HuH-7 (cell line): ENCODE measurements around the gene HSD17B2.
"Not testable (repeated sequence)": the region's sequence is repeated elsewhere in the genome, so short reads cannot be mapped to it uniquely, and the experiment has no call there.

Experiments used
- DNase-seq: peaks from one replicate; pipeline ENCODE4 v3.0.0; 2011; ENCODE audit warnings: low spot score

HSD17B2 gene

DNA sequence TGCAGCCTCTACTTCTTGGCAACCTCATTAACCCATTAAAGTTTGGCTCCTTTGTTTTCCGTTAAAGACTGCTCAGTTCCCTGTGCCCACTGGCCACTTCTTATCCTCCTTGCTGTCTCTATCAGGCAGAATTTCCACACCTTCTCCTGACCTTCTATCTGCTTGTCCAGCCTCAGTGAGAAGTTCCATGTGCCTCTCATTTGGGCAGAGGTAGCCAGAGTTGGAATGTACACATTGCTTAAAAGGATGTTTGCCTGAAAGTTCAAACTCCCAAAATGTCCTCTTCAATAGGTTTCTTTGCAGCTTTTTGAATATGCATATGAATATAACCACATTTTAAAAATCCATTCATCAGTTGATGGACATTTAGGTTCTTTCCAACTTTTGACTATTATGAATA lies 47.0 kb downstream of the HSD17B2 start:
- no peak for DNase-seq

DNA sequence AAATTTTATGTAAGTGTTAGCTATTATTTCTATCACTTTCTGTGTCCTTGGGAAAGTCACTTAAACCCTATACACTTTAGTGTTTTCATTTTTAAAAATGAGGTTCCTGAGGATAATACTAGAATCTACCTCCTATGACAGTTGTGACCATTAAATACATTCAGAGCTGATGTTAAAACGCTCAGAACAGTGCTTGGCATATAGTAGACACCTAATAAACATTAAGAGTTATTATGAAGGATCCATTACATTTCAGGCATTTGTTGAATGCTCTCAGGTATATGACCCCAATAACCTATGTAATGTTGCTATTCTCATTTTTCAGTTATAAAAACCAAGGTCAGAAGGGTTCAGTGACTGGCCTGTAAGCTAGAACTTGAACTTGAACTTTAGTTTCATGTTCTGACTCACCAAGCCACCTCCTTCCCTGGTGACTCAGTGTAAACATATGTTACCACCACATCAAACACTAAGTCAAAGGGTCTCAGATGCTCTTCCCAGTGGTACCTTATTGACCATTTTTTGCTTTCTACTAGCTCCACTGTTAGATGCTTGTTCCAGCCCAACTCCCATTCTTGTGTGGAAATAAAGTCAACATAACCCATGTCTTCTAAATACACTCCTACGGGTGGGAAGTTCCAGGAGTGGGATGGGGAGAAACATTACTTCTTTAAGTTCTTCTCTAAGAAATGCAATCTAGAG lies 47.6 kb downstream of the HSD17B2 start:
- DNase-seq: no peak

DNA sequence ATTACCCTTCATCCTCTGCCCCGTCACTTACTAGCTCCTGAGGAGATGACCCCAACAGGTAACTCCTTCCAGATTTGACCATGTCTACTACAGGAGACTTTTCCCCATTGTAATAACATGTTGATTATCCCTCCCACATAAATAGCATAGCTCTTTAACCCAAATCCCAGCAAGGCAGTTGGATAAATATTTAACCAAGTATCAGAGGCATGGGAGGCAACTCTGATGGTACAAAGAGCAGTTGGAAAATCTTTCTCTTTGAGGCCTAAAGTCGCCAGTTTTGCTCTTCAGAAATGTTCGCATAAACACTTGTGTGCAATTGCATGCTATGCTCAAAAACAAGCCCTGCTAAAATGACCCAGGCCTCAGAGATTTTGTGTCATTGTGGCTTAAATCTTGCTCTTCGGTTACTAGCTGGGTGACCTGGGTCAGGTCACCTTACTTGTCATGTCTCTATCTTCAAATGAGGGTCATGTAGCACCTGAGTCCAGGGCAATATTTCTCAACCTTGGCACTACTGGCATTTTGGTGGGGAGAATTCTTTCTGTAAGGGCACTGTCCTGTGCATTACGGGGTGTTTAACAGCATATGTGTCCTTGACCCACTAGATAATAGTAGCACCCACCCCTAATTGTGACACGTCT lies 48.8 kb downstream of the HSD17B2 start:
- no peak for DNase-seq

- no peak for DNase-seq
Measured at GRCh38 chr16:82085011-82085779, 50.1 kb downstream of the HSD17B2 start.

DNA sequence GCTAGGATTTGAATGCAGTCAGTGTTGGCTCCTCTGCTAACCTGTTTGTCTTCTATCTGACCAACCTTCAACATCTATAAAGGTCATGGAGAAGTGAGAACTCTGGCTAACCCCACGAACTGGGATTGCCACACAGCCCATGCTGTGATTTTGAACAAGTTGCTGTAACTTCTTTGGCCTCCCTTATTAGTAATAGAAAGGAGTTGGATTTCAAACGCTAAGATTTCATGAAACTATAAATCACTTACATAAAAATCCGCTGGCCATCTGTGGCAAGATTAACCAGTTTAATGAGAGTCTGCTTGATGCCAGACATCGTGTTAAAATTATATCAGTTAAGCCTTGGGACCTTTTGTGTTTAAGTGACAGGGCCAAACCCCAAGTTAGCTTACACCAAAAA lies 53.4 kb downstream of the HSD17B2 start:
- DNase-seq: no peak

DNA sequence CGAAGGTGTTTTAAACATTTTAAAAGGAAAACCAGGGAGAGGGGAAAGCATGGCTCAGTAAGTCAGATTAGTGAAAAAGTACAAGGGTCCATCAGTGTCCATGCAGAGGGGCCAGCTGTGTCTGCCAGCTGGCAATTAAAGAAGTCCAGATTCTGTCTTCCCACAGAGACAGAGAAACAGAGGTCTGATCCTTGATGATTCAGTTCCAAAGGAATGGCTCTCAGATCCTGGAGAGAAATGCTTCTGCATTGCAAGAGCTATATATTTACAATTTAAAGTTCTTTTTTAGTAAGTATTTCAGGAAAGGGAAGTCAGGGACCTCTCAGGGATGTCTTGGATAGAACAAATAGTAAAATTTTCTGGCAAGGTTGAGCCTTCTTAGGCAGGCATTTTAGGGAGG lies 56.2 kb downstream of the HSD17B2 start:
- DNase-seq: no peak

DNA sequence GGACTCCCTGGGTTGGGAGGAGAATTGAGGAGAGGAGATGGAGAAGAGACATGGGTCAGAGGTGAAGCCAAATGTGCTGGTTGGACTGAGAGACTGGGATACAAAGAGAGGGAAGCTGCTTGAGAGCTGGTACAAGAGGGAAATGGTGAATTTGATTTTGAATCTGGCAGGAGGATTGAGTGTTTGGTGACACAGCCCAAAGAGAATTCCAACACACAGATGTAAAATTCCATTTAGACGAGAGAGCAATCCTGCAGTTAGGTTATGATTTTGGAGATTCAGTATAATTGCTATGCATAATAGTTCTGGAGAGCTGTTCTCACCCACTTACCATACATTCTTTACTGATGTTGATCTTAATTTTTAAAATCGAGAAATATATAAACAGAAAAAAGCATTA lies 57.7 kb downstream of the HSD17B2 start:
- no peak for DNase-seq

GRCh38 chr16:82093666-82094300 lies 58.7 kb downstream of the HSD17B2 start:
- no peak for DNase-seq

- no peak for DNase-seq
Measured at GRCh38 chr16:82094942-82095540, 60.0 kb downstream of the HSD17B2 start.

GRCh38 chr16:82096641-82097040 lies 61.6 kb downstream of the HSD17B2 start:
- DNase-seq: no peak

DNA sequence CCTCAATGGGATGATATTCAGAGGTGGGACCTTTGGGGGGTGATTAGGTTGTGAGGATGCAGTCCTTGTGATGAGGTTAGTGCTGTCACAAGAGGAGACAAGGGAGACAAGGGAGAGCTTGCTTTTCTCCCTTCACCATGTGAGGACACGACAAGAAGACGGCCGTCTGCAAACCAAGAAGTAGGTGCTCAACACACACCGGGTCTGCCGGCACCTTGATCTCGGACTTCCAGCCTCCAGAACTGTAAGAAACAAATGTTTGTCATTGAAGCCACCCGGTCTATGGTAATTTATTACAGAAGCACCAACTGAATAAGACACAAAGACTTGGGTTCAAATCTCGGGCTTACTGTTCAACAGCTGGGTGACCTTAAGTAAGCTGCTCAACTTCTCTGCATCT lies 70.1 kb downstream of the HSD17B2 start:
- no peak for DNase-seq

- DNase-seq: no peak
Measured at GRCh38 chr16:82108100-82108499, 73.0 kb downstream of the HSD17B2 start.

- no peak for DNase-seq
Measured at GRCh38 chr16:82108774-82109173, 73.7 kb downstream of the HSD17B2 start.

DNA sequence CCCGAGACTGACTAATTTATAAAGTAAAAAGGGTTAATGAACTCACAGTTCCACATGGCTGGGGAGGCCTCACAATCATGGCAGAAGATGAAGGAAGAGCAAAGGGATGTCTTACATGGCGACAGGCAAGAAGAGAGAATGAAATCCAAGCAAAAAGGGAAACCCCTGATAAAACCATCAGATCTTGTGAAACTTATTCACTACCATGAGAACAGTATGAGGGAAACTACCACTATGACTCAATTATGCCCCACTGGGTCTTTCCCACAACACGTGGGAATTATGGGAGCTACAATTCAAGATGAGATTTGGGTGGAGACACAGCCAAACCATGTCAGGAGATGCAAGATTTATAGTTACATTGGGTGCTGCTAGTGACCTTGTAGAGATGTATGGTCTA lies 74.2 kb downstream of the HSD17B2 start:
- DNase-seq: not testable (repeated sequence)

DNA sequence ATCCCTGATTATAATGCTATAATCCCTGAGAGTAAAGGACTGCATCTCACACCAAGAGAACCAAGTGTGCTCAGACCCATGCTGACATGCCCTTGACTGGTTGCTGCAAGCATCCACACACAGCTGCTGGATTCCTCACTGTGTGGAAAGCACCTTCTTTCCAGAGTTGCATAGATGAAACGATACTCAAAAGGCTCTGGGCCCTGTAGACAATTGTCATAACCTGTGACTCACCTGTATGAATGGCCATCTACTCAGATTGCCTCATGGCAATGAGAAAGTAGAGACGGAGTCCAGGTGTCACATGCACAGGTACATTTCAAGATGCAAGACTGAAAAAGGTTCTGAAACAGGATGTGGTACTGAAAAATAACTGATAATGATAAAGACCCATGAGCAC lies 76.9 kb downstream of the HSD17B2 start:
- DNase-seq: no peak

DNA sequence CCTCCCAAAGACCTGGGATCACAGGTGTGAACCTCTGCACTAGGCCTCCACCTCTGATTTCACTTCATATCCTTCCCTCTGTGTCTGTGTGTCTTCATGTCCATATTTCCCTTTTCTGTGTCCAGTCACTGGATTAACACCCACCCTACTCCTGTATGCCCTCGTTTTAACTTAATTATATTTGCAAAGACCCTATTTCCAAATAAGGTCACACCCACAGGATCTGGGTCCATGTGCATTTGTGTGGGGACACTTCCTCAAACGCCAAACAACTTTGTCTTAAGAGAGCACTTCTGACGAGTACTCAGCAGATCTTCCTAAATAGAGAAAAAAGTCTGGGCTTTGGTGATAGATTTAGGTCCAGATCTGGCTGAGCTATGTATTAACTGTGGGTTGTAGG lies 78.7 kb downstream of the HSD17B2 start:
- no peak for DNase-seq

- DNase-seq: no peak
Measured at GRCh38 chr16:82116535-82116934, 81.5 kb downstream of the HSD17B2 start.

DNA sequence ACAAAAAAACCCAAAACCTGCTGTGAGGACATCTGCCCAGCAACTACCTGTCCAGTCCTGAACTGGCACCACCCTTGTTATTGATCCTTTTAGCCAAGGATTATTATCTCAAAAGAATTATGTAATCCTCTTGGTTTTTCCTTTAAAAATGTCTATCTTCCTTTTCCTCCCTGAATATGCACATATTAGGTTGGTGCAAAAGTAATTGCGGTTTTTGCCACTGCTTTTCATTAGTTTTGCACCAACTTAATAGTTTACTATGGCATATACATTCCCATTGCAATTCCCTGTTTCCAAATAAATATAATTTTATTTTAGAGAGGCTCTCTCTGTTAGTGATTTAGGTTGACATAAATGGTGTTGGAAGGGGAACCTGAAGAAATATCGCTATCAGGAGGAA lies 83.7 kb downstream of the HSD17B2 start:
- DNase-seq: no peak

- DNase-seq: no peak
Measured at GRCh38 chr16:82119405-82119804, 84.4 kb downstream of the HSD17B2 start.

- DNase-seq: no peak
Measured at GRCh38 chr16:82124651-82125050, 89.6 kb downstream of the HSD17B2 start.

DNA sequence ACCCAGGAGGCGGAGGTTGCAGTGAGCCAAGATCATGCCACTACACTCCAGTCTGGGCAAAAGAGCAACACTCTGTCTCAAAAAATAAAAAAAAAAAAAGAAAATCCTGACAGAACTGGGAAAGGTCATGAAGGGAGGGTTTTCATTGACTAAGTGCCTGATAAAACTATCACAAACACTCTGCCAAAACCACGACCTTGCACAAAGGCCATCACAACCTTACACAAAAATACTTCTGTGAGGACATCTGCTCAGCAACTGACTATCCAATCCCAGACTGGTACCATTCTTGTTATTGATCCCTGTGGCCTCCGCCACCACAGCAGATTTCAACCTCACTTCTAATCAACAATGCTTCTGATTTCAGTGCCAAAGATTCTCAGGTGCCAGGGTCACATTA lies 94.8 kb downstream of the HSD17B2 start:
- no peak for DNase-seq

DNA sequence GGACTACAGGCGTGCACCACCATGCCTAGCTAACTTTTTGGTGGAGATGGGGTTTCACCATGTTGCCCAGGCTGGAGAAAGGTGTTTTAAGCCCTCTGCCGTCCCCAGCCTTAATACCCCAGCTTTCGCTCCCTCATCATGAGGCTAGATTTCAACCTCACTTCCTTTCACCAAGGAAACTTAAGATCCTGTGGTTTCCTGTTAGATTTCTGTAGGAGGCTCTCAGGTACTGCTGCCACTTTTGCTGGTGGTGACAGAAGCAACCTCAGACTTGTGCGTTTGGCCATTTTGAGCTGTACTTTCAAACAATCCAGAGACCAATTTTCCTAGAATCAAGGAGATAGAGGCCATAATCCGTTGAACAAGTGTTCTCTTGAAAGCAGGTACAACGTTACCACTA lies 98.7 kb downstream of the HSD17B2 start:
- no peak for DNase-seq
